HG02571 (cell line): Measurements from ENCODE around the gene AP1B1.
"Not testable (repeated sequence)": the region's sequence is repeated elsewhere in the genome, so short reads cannot be mapped to it uniquely, and the experiment has no call there.

Experiments used
- ATAC-seq: cut with Tn5 transposase; IDR thresholded peaks from one replicate; pipeline ENCODE4 v1.9.1; 2021; ENCODE audit warnings: mild to moderate bottlenecking, moderate library complexity; ENCODE audit not compliant: unreplicated experiment

The AP1B1 gene

GRCh38 chr22:29351891-29352290 is 36.5 kb downstream of the AP1B1 start:
- ATAC-seq, result no peak

DNA sequence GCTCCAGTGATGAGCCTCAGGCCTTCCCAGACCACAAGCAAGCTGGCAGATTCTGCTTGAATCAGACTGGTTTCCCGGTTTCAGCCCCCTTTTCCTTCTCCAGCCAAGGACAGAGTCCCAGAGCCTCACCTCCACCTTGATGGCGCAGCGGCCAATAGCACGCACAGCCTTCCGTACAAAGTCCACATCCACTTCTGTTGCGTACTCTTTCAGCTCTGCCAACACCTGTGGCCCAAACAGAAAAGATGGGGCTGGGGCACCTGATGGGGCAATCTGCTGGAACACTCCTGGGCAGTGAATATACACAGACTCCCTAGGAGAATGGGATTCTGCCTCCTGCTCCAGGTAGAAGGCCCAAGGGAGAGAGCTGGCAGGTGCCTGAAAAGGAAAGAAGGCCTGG is 37.3 kb downstream of the AP1B1 start:
- no peak for ATAC-seq

DNA sequence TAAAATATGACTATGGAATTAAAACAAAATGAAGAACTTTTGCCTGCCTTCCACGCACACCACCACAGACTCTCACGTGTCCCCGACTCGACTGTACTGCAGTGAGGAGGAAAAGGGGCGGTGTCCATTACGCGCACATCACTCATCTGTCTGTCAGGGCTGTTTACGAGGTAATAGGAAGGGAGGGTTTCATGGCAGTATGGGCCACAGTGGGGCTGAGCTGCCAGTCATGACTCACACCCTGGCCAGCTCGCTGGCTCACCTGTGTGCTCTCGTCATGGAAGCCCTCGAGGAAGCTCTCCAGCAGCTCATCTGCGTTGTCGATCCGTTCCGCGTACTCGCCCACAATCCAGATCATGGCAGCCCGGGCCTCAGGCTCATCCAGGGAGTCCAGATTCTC is 39.4 kb downstream of the AP1B1 start:
- ATAC-seq, result no peak

- ATAC-seq, result no peak
Measured at GRCh38 chr22:29348041-29348440, 40.3 kb downstream of the AP1B1 start.

- ATAC-seq, result no peak
Measured at GRCh38 chr22:29346659-29347058, 41.7 kb downstream of the AP1B1 start.

GRCh38 chr22:29345932-29346331 is 42.4 kb downstream of the AP1B1 start:
- ATAC-seq, result no peak

DNA sequence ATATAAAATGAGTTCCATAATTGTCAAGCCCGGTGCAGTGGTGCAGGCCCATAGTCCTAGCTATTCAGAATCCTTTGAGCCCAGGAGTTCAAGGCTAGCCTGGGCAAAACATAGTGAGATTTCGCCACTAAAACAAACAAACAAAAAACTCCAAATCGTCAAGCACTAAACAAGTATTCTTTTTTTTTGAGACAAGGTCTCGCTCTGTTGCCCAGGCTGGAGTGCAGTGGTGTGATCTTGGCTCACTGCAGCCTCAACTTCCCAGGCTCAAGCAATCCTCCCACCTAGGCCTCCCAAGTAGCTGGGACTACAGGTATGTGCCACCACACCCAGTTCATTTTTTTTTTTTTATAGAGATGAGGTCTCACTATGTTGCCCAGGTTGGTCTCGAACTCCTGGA is 43.5 kb downstream of the AP1B1 start:
- ATAC-seq, result not testable (repeated sequence)

DNA sequence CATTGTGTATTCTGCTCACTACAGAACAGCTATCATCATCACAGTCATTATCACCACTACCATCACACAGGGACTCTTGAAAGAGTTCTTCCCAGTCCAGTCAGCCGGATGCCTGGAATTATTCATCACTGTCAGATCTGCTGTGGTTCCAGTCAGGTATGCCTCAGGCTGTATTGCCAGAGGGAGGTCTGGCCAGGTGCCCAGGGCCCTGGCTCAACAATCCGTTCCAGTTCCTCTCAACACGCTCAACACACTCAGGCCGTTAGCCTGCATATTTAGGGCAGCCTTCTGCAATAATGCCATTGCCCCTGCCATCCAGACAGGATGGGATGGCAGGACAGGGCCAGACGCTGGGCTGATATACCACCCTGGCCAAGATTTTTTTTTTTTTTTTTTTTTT is 44.2 kb downstream of the AP1B1 start:
- no peak for ATAC-seq

DNA sequence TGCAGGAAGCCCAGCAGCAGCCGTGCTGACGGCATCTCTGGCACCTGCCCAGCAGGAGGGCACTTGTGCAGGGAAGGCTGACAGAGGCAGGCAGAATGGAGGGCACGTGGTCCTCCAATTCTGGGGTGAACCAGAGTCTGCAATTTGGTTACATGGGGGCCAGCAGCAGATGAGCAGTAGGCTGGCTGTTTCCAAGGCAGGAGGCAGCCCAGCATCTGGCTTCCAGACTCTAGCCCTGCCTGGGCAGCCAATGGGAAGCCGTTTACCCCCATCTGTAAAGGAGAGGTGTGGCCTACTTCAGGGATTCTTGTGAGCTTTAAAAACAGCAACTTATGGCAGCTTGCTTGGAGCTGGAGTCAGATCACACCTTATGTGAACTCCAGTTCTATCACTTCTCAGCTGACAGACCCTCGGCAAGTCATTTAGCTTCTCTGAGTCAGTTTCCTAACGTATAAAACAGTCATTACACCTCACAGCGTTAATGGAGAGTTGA is 45.0 kb downstream of the AP1B1 start:
- ATAC-seq, result no peak

GRCh38 chr22:29342577-29343312 is 45.6 kb downstream of the AP1B1 start:
- no peak for ATAC-seq

GRCh38 chr22:29342177-29342576 is 46.2 kb downstream of the AP1B1 start:
- no peak for ATAC-seq

GRCh38 chr22:29341849-29342127 is 46.6 kb downstream of the AP1B1 start:
- no peak for ATAC-seq

DNA sequence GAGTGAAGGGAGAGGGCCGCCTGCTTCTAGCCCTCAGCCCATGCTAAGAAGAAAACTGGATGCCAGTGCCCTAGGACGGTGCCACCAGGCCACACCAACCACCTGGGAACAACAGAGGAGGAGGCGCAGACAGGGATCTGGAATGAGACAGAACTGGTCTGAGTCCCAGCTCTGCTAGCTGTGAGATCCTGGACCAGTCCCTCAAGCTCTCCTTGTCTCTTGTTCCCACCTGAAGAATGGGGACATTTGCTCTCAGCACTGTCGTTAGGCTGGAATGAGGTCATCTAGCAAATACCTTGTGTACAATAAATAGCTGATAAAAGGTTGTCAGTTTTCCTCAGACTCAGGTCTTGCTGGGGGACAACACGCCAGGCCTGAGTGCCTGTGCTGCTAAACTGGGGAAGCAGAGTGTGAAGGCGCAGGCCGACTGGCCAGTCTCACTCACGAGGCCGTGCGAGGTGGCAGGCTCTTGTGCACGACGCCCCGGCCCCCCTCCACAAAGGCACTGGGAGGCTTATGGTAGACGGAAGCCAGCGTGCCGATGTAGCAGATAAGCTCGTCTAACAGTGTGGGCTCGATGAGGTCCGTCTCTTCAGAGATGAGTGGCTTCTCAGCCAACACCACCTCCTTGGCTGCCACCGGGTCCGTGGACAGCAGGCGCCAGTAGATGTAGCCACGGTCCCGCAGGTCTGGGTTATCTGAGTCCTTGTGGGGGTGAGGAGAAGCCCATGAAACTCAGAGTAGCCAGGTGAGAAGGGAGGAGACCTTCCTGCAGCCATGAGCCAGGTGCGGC is 47.1 kb downstream of the AP1B1 start:
- ATAC-seq, result no peak

- ATAC-seq, result no peak
Measured at GRCh38 chr22:29340566-29340965, 47.8 kb downstream of the AP1B1 start.

GRCh38 chr22:29339381-29340235 is 48.8 kb downstream of the AP1B1 start:
- no peak for ATAC-seq

DNA sequence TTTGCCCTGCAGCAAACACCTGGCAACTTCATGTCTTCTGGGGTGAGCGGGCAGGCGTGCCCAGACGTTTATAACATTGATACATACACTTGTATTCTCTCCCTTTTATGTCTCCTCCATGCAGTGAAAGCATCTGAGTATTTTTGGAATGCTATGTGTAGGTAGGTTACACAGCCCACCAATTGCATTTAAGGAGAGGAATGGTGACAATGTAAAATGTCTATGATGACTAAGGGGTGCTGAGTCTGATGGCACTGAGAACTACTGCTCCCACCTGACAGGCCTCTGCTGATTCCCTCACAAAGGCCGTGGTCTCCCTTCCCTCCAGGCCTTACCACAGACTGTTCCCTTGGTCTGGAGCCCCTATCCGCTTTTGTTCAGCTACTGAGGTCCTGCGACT is 50.0 kb downstream of the AP1B1 start:
- ATAC-seq, result no peak

GRCh38 chr22:29337631-29338284 is 50.6 kb downstream of the AP1B1 start:
- ATAC-seq, result no peak

GRCh38 chr22:29336751-29337490 is 51.4 kb downstream of the AP1B1 start:
- no peak for ATAC-seq

DNA sequence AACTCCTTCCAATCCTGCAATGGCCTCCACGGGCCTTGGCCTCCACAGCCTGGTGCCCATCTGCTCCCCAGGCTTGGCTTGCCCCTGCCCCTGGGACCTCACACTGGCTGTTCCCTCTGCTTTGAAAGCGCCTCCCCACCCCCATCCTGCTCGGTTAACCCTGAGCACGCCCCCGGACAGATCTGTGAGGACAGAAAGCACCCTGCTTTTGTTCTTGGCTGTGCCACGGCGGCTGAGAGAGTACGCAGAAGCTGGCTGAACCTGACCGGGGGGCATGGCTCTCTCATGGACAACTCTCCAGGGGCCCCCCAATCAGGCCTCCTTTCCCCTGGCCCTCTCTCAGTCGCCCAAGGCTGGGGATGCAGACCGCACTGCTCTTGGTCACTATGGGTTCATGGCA is 52.7 kb downstream of the AP1B1 start:
- ATAC-seq, result no peak

DNA sequence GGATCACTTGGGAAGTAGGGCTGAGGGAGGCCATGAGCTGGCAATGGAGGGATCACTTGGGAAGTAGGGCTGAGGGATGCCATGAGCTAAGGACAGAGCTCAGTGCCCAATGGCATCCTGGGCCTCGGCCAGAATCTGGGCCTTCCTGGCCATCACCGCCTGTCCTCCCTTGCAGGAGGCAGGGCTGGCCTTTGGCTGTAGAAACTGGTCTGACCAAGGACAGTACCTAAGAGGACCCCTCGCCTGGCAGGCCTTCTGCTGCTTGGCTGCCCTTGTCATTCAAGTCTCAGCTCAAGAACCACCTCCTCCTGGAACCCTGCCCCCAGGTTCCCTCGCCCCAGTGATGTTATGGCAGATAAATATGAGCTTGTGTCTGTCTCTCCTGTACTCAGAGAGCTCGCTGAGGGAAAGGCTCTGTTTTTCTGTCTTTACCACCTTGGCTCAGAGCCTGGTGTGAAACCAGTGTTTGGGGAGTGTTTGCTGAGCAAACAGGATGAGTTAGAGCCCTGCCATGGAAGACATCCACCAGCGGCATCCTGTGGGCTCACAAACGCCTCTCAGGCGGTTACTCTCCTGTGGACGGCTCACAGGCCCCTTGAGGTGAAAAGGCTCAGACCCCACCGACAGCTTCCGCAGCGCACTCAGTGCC is 53.5 kb downstream of the AP1B1 start:
- no peak for ATAC-seq
